PC-9 (cell line): ENCODE data around the gene VPS37B. TPM values are rescaled to one million over a fixed set of nuclear protein-coding genes. Genes with fewer than 3 reads are reported as not detected.

ENCODE experiments used
- BruUV-seq: library from RNA; stranded (reverse); fragments of 400-500 nt; replicated peaks from 2 replicates; lab custom pipeline; 2021; lab: Mats Ljungman, UMichigan
- CTCF ChIA-PET: fragments of 300-600 bp; sonication (Branson Sonifier 250); formaldehyde crosslinking; loops from one replicate; lab custom pipeline; 2022; ENCODE audit warnings: antibody characterized with exemption; lab: Charles Lee
- POLR2A ChIA-PET: fragments of 300-600 bp; sonication (Branson Sonifier 250); formaldehyde crosslinking; loops from one replicate; lab custom pipeline; 2022; ENCODE audit warnings: antibody characterized with exemption; ENCODE audit not compliant: unreplicated experiment; lab: Charles Lee
- DNase-seq, 2 experiments: peaks; one replicate each; pipeline versions ENCODE4 v3.0.0 to v3.0.0-alpha.2; 2015 to 2022; ENCODE audit warnings: mixed read lengths in 1 of 2
- H2AFZ ChIP-seq: fragments of 200-600 bp; sonication (generic); 2 replicates; pipeline ENCODE4 v1.8.1; 2017; ENCODE audit warnings: antibody characterized with exemption
- H3F3A ChIP-seq: fragments of 200-600 bp; sonication (generic); 2 replicates; pipeline ENCODE4 v1.8.1; 2017; ENCODE audit warnings: antibody characterized with exemption, mild to moderate bottlenecking, low read depth; ENCODE audit not compliant: insufficient read depth
- H3K27ac ChIP-seq: fragments of 200-600 bp; sonication (generic); 2 replicates; pipeline ENCODE4 v1.6.1; 2016; ENCODE audit warnings: mixed run types
- H3K27me3 ChIP-seq: fragments of 200-600 bp; sonication (generic); 2 replicates; pipeline ENCODE4 v1.6.1; 2016; ENCODE audit warnings: low read depth, mixed run types; ENCODE audit not compliant: insufficient read depth
- H3K36me3 ChIP-seq: fragments of 200-600 bp; sonication (generic); 2 replicates; pipeline ENCODE4 v1.6.1; 2016; ENCODE audit warnings: low read depth, mixed run types
- H3K4me1 ChIP-seq: fragments of 200-600 bp; sonication (generic); replicated peaks from 2 replicates; pipeline ENCODE4 v1.6.1; 2016; ENCODE audit warnings: mixed run types; ENCODE audit not compliant: insufficient read depth
- H3K4me2 ChIP-seq: fragments of 200-600 bp; sonication (generic); 2 replicates; pipeline ENCODE4 v1.6.1; 2017; ENCODE audit warnings: mixed run types
- H3K4me3 ChIP-seq: fragments of 200-600 bp; sonication (generic); 2 replicates; pipeline ENCODE4 v1.6.1; 2016; ENCODE audit warnings: mixed run types
- H3K79me2 ChIP-seq: fragments of 200-600 bp; sonication (generic); 2 replicates; pipeline ENCODE4 v1.6.1; 2017; ENCODE audit warnings: low read depth, mixed run types
- H3K9me2 ChIP-seq: fragments of 200-600 bp; sonication (generic); 2 replicates; pipeline ENCODE4 v1.8.1; 2017; ENCODE audit warnings: mild to moderate bottlenecking; ENCODE audit not compliant: insufficient read depth
- H3K9me3 ChIP-seq: fragments of 200-600 bp; sonication (generic); 2 replicates; pipeline ENCODE4 v1.8.1; 2016; ENCODE audit warnings: low read depth; ENCODE audit not compliant: insufficient read depth
- H4K20me1 ChIP-seq: fragments of 200-600 bp; sonication (generic); 2 replicates; pipeline ENCODE4 v1.8.1; 2017; ENCODE audit not compliant: insufficient read depth
- EZH2 ChIP-seq: fragments of 200-600 bp; sonication (generic); IDR thresholded peaks from 2 replicates; pipeline ENCODE4 v1.8.0; 2017; ENCODE audit warnings: antibody characterized with exemption, low read depth
- intact Hi-C: fragments of 100-400 bp; cut with micrococcal nuclease; formaldehyde crosslinking; loops from one replicate; pipeline ENCODE4 v1.10.0; 2022; ENCODE audit not compliant: unreplicated experiment
- total RNA-seq: library from RNA; stranded (reverse); gene quantifications from 2 replicates; pipeline ENCODE4 v1.2.3, GENCODE V29; 2021
- TF ChIP-seq, protein P1 (sequence below): fragments of 200-600 bp; sonication (generic); conservative IDR thresholded peaks from 2 replicates; pipeline ENCODE4 v1.6.1; 2017; ENCODE audit warnings: mixed run types, antibody characterized with exemption, mild to moderate bottlenecking, moderate library complexity

Gene VPS37B
- total RNA-seq, 1 experiment from 2014 or later = 51.4 TPM

DNA sequence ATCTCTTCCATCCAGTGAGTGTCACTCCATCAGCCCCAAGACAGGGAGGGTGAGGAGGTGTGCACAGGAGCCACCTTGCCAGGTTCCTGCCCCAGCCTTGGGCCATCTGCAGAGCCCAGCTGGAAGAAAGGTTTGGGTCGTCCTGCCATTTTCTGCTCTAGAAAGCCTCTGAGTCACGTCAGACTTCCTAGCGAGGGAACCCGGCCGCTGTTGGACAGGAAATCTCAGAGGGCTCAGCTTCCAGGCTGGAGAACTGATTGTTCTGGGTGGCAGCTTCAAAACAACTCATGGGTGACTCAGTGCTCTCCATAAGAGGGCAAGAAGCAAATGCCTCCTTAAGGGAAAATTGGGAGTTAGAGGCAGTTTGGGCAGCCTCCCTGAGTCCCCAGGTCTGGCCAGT is 44.1 kb downstream of the VPS37B start:
- CTCF ChIA-PET = interaction anchor here (0.8 kb wide), 1 partner anchor 20 kb away, joined by 4 read pairs; no protein-coding TSS in a partner anchor
- POLR2A ChIA-PET = no interaction called here
- no peak overlapping the region for H2AFZ ChIP-seq
- H3K4me1 ChIP-seq = no peaks in the 10 kb centered on the region
- no peaks in the 10 kb centered on the region for H3K9me3 ChIP-seq
- BruUV-seq = no TSS peak
- H3K4me3 ChIP-seq = no peak overlapping the region
- no peaks in the 10 kb centered on the region for H3K36me3 ChIP-seq
- no peak for TF ChIP-seq EZH2
- TF ChIP-seq, protein P1, sequence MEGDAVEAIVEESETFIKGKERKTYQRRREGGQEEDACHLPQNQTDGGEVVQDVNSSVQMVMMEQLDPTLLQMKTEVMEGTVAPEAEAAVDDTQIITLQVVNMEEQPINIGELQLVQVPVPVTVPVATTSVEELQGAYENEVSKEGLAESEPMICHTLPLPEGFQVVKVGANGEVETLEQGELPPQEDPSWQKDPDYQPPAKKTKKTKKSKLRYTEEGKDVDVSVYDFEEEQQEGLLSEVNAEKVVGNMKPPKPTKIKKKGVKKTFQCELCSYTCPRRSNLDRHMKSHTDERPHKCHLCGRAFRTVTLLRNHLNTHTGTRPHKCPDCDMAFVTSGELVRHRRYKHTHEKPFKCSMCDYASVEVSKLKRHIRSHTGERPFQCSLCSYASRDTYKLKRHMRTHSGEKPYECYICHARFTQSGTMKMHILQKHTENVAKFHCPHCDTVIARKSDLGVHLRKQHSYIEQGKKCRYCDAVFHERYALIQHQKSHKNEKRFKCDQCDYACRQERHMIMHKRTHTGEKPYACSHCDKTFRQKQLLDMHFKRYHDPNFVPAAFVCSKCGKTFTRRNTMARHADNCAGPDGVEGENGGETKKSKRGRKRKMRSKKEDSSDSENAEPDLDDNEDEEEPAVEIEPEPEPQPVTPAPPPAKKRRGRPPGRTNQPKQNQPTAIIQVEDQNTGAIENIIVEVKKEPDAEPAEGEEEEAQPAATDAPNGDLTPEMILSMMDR = no peak
- DNase-seq = peak; percentile 50 to 55
- no peaks in the 10 kb centered on the region for H4K20me1 ChIP-seq
- H3K27me3 ChIP-seq = no peaks in the 10 kb centered on the region
- no peaks in the 10 kb centered on the region for H3K79me2 ChIP-seq
- H3F3A ChIP-seq = peaks cover 6% of the 10 kb centered on the region; the same call in 1 of the 2 replicates
- intact Hi-C loops = no loop called here
- H3K27ac ChIP-seq = no peak overlapping the region
- H3K4me2 ChIP-seq = no peak overlapping the region
- no peaks in the 10 kb centered on the region for H3K9me2 ChIP-seq

- intact Hi-C loops = no loop called here
- Histone ChIP-seq H3K27me3 (no peaks in the 10 kb centered on the region), H3K9me2 (no peaks in the 10 kb centered on the region), H3K36me3 (no peaks in the 10 kb centered on the region), H3K79me2 (no peaks in the 10 kb centered on the region; the same call in 1 of the 2 replicates), H2AFZ (no peak overlapping the region), H3K4me3 (no peak overlapping the region), H3K9me3 (no peaks in the 10 kb centered on the region), H3K4me1 (no peaks in the 10 kb centered on the region), H3F3A (peaks cover 6% of the 10 kb centered on the region; the same call in 1 of the 2 replicates), H3K4me2 (no peak overlapping the region), H4K20me1 (no peaks in the 10 kb centered on the region), H3K27ac (no peak overlapping the region)
- ChIA-PET POLR2A (interaction anchor here (0.6 kb wide), 1 partner anchor 39 kb away, joined by 6 read pairs; no protein-coding TSS in a partner anchor), CTCF (no interaction called here)
- BruUV-seq = no TSS peak
- DNase-seq = peak in 1 of 2 experiments; percentile 55
- TF ChIP-seq, protein P1 = no peak
- TF ChIP-seq EZH2 = no peak
Observed at GRCh38 chr12:122850695-122851350, 45.1 kb downstream of the VPS37B start.

DNA sequence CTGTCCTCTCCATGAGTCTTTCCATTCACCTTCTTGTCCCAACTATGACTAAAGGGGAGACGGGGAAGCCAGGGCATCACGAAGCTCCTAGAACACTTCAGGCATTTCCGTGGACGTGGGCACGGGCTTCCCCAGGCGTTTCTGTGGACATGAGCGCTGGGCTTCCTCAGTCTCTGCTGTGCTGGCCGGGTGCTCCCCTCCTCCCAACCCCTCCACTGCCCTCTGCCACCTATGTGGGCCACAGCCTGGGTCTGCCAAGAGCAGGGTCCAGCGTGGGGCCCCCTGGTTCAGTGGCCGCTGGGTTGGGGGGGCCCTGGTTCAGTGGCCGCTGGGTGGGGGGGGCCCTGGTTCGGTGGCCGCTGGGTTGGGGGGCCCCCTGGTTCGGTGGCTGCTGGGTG is 45.9 kb downstream of the VPS37B start:
- ChIA-PET CTCF (no interaction called here), POLR2A (no interaction called here)
- Histone ChIP-seq H3K27me3 (no peaks in the 10 kb centered on the region), H3F3A (peaks cover 6% of the 10 kb centered on the region; the same call in 1 of the 2 replicates), H3K4me1 (no peaks in the 10 kb centered on the region), H3K9me3 (no peaks in the 10 kb centered on the region), H3K27ac (no peak overlapping the region), H3K36me3 (no peaks in the 10 kb centered on the region), H3K4me3 (no peak overlapping the region), H3K4me2 (no peak overlapping the region), H4K20me1 (no peaks in the 10 kb centered on the region), H3K9me2 (no peaks in the 10 kb centered on the region), H3K79me2 (no peaks in the 10 kb centered on the region; the same call in 1 of the 2 replicates), H2AFZ (no peak overlapping the region)
- BruUV-seq = no TSS peak
- DNase-seq = no peak
- intact Hi-C loops = no loop called here
- TF ChIP-seq, protein P1 = no peak
- TF ChIP-seq EZH2 = no peak
